GM18505 (cell line): ENCODE measurements around the gene SIK2.

ENCODE experiments used
- ATAC-seq: cut with Tn5 transposase; IDR thresholded peaks from one replicate; pipeline ENCODE4 v1.9.1; 2021; ENCODE audit not compliant: unreplicated experiment
- POLR2A ChIP-seq: IDR thresholded peaks from 4 replicates; pipeline ENCODE4 v1.6.1; 2011; ENCODE audit warnings: borderline replicate concordance; ENCODE audit not compliant: insufficient read depth, insufficient read length; ENCODE audit errors: extremely low read depth

Gene SIK2

DNA sequence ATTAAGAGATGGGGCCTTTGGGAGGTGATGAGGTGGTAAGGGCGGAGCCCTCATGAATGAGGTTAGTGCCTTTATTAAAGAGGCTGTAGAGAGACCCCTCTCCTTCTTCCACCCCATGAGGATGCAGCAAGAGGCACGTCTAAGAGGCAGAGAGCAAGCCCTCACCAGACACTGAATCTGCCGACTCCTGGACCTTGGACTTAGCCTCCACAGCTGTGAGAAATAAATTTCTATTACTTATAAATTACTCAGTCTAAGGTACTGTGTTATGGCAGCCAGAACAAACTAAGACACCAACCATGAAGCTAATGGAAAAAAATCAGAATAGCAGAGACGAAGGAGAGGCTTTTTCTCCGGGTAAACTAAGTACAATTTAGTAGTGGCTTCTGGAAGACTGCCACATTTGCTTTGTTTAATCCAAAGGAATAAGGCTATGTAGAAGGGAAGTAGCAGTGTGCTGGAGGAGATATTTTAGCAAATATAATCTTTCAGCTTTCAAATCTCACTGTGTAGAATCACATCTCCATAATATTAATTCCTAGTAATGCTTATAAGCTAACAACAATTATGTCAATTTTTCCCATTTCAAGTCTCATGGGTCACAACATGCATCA, 12.3 kb upstream of the SIK2 start:
- TF ChIP-seq POLR2A: no peak
- ATAC-seq: no peak

GRCh38 chr11:111591187-111591960, 10.9 kb upstream of the SIK2 start:
- ATAC-seq: no peak
- no peak for TF ChIP-seq POLR2A

DNA sequence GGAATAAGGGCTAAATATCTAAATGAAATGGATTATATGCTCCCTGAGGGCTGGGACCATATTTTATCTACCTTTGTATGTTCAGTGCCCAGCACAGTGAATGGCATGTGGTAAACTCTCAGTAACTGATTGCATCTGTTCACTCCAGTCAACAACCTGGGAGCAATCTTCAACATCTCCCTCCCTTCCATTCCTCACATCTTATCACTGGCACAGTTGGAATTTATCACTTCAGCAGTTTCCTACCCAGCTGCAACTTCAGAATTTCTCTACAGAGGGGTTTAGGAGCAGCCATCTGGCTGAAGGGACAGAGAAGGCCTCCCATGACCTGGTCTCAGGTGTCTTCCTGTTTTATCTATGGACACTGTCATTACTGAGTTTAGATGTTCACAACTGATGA, 9.8 kb upstream of the SIK2 start:
- no peak for ATAC-seq
- no peak for TF ChIP-seq POLR2A

DNA sequence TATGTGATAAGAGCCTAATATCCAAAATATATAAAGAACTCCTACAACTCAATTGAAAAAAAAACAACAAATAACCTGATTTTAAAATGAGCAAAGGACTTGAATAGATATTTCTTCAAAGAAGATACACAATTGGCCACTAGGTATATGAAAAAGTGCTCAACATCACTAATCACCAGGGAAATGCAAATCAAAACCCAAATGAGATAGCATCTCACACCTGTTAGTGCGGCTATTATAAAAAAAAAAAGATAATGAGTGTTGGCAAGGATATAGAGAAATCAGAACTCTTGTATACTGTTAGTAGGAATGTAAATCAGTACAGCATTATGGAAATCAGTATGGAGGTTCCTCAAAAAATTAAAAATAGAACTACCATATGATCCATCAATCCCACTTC, 5.9 kb upstream of the SIK2 start:
- ATAC-seq: no peak
- no peak for TF ChIP-seq POLR2A

DNA sequence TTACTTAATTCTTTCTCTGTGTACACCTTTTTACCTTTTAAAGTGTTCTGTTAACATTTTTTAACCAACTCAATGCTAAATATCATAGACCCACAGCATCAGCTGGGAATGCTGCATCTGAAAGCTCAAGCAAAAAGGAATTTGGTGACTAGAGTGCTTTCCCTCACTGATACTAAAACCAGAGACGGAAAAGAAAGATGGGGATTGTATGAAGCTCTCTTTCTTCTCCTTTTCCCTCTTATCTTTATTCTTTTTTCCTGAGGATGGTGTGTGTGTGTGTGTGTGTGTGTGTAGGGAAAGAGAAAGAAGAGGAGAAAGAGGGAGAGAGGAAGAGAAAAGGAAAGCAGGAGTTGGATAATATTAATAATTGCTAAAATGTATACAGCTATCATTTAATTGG, 4.1 kb upstream of the SIK2 start:
- no peak for ATAC-seq
- no peak for TF ChIP-seq POLR2A

DNA sequence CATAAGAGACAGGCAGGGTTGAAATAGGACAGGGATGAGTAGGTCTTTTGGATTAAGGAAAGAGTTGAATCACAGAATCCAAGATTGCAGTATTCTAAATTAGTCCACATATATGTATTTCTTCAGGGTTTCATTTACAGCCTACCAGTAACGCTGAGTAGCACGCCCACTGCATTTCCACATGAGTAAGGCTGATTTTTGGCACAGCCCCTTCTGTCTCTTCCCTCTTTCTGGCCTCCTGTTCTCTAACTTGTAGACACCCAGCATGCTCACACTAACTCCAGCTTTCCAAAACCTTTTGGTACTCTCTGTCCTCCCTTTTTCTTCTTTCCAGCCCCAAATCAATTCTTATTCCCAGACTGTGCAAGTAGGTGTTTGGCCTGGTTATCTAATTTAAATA, 3.7 kb upstream of the SIK2 start:
- no peak for ATAC-seq
- TF ChIP-seq POLR2A: no peak

- TF ChIP-seq POLR2A: no peak
- ATAC-seq: no peak
Observed at GRCh38 chr11:111601636-111601978, 642 bp upstream of the SIK2 start.

- no peak for TF ChIP-seq POLR2A
- no peak for ATAC-seq
Observed at GRCh38 chr11:111602865-111603610, 789 bp downstream of the SIK2 start.

GRCh38 chr11:111603611-111604130, 1.4 kb downstream of the SIK2 start:
- ATAC-seq: no peak
- no peak for TF ChIP-seq POLR2A

DNA sequence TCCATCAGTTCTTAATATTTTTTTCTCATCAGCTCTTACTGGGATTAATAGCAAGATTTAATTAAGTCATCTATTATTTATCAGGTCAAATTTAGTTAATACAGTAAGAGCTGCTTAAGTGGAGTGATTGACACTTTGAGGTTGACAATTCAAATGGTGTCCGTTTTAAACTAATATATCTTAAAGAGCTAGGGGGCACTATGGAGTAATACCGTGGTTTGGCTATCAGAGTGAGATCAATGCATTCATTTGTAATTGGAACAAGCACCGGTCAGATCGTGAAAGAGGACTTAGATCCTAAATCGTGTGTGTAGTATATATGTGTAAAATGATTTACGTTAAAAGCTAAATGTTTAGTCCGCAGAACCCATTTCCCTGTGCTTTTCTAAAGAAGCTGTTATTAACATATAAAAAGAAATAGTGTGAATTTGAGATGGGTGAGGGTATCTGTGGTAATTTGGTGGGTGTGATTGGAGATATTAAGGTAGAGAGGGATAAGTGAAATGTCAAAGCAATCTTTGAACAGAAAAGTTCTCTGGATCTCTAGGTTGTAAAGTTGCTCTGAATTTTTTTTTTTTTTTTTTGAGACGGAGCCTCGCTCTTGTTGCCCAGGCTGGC, 2.3 kb downstream of the SIK2 start:
- TF ChIP-seq POLR2A: no peak
- ATAC-seq: no peak

- TF ChIP-seq POLR2A: no peak
- ATAC-seq: no peak
Observed at GRCh38 chr11:111605681-111606080, 3.4 kb downstream of the SIK2 start.

- TF ChIP-seq POLR2A: no peak
- ATAC-seq: no peak
Observed at GRCh38 chr11:111606986-111607385, 4.7 kb downstream of the SIK2 start.

- no peak for ATAC-seq
- no peak for TF ChIP-seq POLR2A
Observed at GRCh38 chr11:111607751-111608150, 5.5 kb downstream of the SIK2 start.

GRCh38 chr11:111612224-111612623, 10.0 kb downstream of the SIK2 start:
- no peak for TF ChIP-seq POLR2A
- ATAC-seq: no peak

DNA sequence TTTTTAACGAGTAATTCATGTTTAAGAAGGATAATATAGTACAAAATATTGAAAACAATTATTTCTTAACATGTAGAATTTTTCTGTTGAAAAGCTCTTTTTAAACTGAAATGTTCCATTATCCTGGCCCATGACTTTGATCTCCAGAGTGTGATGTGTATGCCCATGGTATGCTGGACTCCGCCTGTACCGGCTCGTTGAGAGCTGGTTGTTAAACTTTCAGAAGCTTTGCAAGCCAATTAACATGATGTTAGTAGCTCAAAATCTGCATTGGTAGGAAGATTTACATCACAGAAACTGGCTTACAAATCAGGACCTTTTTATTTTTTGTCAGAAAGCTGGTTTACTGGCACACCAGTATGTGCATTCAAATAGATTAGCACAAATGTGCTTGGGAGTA, 15.0 kb downstream of the SIK2 start:
- ATAC-seq: no peak
- TF ChIP-seq POLR2A: no peak
